ENCODE measurements around the gene KCNG4. TPM values are rescaled to one million over a fixed set of nuclear protein-coding genes. Genes with fewer than 3 reads are reported as not detected.

Gene KCNG4
- total RNA-seq, 2 experiments from 2014 or later = not detected

DNA sequence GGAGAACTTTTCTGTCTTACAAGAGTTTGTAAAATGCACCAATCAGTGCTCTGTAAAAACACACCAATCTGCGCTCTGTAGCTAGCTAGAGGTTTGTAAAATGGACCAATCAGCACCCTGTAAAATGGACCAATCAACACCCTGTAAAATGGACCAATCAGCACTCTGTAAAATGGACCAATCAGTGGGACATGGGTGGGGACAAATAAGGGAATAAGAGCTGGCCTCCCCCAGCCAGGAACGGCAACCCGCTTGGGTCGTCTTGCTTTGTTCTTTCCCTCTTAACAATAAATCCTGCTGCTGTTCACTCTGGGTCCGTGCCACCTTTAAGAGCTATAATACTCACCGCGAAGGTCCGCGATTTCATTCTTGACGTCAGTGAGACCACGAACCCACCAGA lies 18.5 kb upstream of the KCNG4 start:
- CTCF ChIA-PET = interaction anchor here (0.6 to 1.2 kb wide), 2 partner anchors 11 to 23 kb away, joined by 3 read pairs; no protein-coding TSS in a partner anchor

GRCh38 chr16:84255050-84255810 lies 15.4 kb upstream of the KCNG4 start:
- Mint-ChIP-seq H3K27ac (no peak overlapping the region), H3K9me3 (peaks cover 3% of the 10 kb centered on the region), H3K4me1 (no peaks in the 10 kb centered on the region), H3K27me3 (peaks cover 12% of the 10 kb centered on the region), H3K36me3 (ENCODE audit: low read depth) (no peaks in the 10 kb centered on the region), H3K4me3 (no peak overlapping the region)
- ChIA-PET CTCF (no interaction called here), POLR2A (no interaction called here)
- no peak for DNase-seq

More for the DNA sequence above, 18.5 kb upstream of the KCNG4 start:
- Mint-ChIP-seq H3K27ac (no peak overlapping the region), H3K4me3 (no peak overlapping the region), H3K27me3 (peaks cover 12% of the 10 kb centered on the region), H3K36me3 (ENCODE audit: low read depth) (no peaks in the 10 kb centered on the region), H3K4me1 (no peaks in the 10 kb centered on the region), H3K9me3 (peaks cover 3% of the 10 kb centered on the region)
- POLR2A ChIA-PET = no interaction called here
- DNase-seq = no peak

GRCh38 chr16:84254062-84254461 lies 14.2 kb upstream of the KCNG4 start:
- H3K4me1 Mint-ChIP-seq = no peaks in the 10 kb centered on the region
- no peak for DNase-seq
- ChIA-PET POLR2A (no interaction called here), CTCF (no interaction called here)
- no peaks in the 10 kb centered on the region for H3K36me3 Mint-ChIP-seq (ENCODE audit: low read depth)
- H3K9me3 Mint-ChIP-seq = peaks cover 3% of the 10 kb centered on the region
- H3K4me3 Mint-ChIP-seq = no peak overlapping the region
- H3K27me3 Mint-ChIP-seq = peaks cover 9% of the 10 kb centered on the region
- H3K27ac Mint-ChIP-seq = no peak overlapping the region

DNA sequence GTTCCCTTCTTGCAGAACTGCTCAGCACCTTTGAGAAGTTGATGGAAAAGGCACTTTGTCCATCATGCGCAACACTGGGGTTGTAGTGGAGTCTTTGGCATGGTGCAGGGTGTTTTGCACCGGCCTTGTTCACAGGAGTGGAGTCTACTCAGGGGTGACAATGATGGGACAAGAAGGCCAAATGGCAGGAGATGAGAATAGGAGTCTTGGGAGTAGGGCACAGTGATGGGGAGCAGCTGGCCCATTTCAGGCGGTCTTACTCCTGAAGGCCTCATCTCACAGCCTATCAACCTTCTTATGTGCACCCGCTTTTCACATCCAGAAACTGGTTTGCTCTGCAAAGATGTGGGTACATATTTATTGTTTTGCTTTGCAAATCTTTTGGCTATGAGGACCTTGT lies 13.4 kb upstream of the KCNG4 start:
- no peak for DNase-seq
- no peaks in the 10 kb centered on the region for H3K4me1 Mint-ChIP-seq
- no peaks in the 10 kb centered on the region for H3K36me3 Mint-ChIP-seq (ENCODE audit: low read depth)
- H3K4me3 Mint-ChIP-seq = no peak overlapping the region
- ChIA-PET POLR2A (no interaction called here), CTCF (no interaction called here)
- H3K27ac Mint-ChIP-seq = no peak overlapping the region
- peaks cover 3% of the 10 kb centered on the region for H3K9me3 Mint-ChIP-seq
- H3K27me3 Mint-ChIP-seq = peaks cover 9% of the 10 kb centered on the region

DNA sequence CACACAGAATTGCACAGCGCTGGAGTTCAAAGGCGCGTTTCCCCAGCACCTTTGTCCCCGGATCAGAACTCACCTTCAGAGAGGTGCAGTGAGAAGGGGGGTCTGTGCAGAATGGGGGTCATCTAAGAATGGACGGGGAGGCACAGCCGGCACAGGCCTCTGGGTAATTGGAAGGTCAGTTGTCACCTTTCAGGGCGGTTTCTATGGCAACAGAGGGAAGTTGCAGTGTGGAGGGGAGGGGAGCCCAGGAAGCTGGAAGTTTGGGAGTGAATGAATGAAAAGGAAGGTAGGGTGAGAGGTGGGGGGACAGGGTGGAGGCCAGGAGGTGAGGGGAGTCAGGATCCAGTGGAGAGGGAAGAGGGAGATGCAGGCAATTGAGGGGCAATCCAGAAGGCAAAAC lies 12.4 kb upstream of the KCNG4 start:
- no peaks in the 10 kb centered on the region for H3K4me1 Mint-ChIP-seq
- DNase-seq = no peak
- no peak overlapping the region for H3K4me3 Mint-ChIP-seq
- H3K27ac Mint-ChIP-seq = no peak overlapping the region
- POLR2A ChIA-PET = no interaction called here
- CTCF ChIA-PET = no interaction called here
- peaks cover 9% of the 10 kb centered on the region for H3K27me3 Mint-ChIP-seq
- peaks cover 3% of the 10 kb centered on the region for H3K9me3 Mint-ChIP-seq
- no peaks in the 10 kb centered on the region for H3K36me3 Mint-ChIP-seq (ENCODE audit: low read depth)

DNA sequence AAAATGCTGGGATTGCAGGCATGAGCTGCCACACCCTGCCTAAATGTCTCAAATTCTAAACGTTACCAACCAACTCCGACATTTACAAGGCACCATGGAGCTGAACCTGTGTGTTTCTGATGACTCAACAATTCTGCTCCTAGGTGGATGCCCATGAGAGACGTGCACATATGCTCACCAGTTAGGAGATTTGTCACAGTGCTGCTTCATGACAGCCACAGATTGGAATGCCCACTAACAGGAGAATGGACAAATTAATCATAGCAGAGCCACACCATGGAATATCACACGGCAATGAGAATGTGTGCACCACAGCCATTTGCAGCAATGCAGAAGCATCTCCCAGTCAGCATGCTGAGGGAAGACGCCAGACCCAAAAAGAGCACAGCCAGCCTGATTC lies 8.0 kb upstream of the KCNG4 start:
- POLR2A ChIA-PET = no interaction called here
- no peak for DNase-seq
- Mint-ChIP-seq H3K36me3 (ENCODE audit: low read depth) (no peaks in the 10 kb centered on the region), H3K27ac (no peak overlapping the region), H3K4me1 (peaks cover 2% of the 10 kb centered on the region), H3K9me3 (peaks cover 2% of the 10 kb centered on the region), H3K4me3 (no peak overlapping the region), H3K27me3 (peaks cover 2% of the 10 kb centered on the region)
- CTCF ChIA-PET = no interaction called here

GRCh38 chr16:84247331-84247730 lies 7.5 kb upstream of the KCNG4 start:
- H3K27ac Mint-ChIP-seq = no peak overlapping the region
- H3K27me3 Mint-ChIP-seq = peaks cover 2% of the 10 kb centered on the region
- peaks cover 2% of the 10 kb centered on the region for H3K9me3 Mint-ChIP-seq
- no peak overlapping the region for H3K4me3 Mint-ChIP-seq
- ChIA-PET CTCF (interaction anchor here (0.6 kb wide), 1 partner anchor 11 kb away, joined by 3 read pairs; no protein-coding TSS in a partner anchor), POLR2A (no interaction called here)
- DNase-seq = no peak
- peaks cover 2% of the 10 kb centered on the region for H3K4me1 Mint-ChIP-seq
- no peaks in the 10 kb centered on the region for H3K36me3 Mint-ChIP-seq (ENCODE audit: low read depth)

- no peak overlapping the region for H3K27ac Mint-ChIP-seq
These were observed 6.9 kb upstream of the KCNG4 start for GRCh38 chr16:84246679-84247077.

GRCh38 chr16:84245956-84246678 lies 6.3 kb upstream of the KCNG4 start:
- CTCF ChIA-PET = interaction anchor here (0.6 to 1.4 kb wide), 3 partner anchors 11 to 1302 kb away, joined by 3 read pairs; no protein-coding TSS in a partner anchor
- Mint-ChIP-seq H3K4me1 (peaks cover 2% of the 10 kb centered on the region), H3K9me3 (peaks cover 2% of the 10 kb centered on the region), H3K27me3 (peaks cover 10% of the 10 kb centered on the region), H3K27ac (no peak overlapping the region), H3K4me3 (no peak overlapping the region), H3K36me3 (ENCODE audit: low read depth) (no peaks in the 10 kb centered on the region)
- POLR2A ChIA-PET = no interaction called here
- no peak for DNase-seq

More at GRCh38 chr16:84246679-84247077, 6.9 kb upstream of the KCNG4 start:
- CTCF ChIA-PET = interaction anchor here (0.6 to 1.2 kb wide), 2 partner anchors 10 to 12 kb away, joined by 3 read pairs; no protein-coding TSS in a partner anchor
- Mint-ChIP-seq H3K36me3 (ENCODE audit: low read depth) (no peaks in the 10 kb centered on the region), H3K4me3 (no peak overlapping the region), H3K27me3 (peaks cover 4% of the 10 kb centered on the region), H3K4me1 (peaks cover 2% of the 10 kb centered on the region), H3K9me3 (peaks cover 2% of the 10 kb centered on the region)
- POLR2A ChIA-PET = no interaction called here
- no peak for DNase-seq

DNA sequence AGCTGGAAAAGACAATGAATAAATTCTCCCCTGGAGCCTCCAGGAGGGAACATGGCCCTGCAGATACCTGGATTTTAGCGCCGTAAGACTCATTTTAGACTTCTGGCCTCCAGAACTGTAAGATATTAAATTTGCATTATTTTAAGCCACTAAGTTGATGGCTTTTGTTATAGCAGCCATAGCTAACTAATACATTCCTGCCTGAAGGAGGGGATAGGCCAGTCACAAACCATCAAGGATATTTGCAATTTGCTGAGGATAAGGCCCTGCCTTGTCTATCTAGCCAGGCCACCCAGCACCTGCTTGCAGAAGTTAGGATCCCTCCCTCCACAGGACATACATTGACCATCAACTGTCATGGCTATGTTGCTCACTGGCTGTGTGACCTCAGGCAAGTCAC lies 4.9 kb upstream of the KCNG4 start:
- CTCF ChIA-PET = no interaction called here

GRCh38 chr16:84243732-84244131 lies 3.9 kb upstream of the KCNG4 start:
- ChIA-PET CTCF (no interaction called here), POLR2A (no interaction called here)
- H3K4me1 Mint-ChIP-seq = peaks cover 2% of the 10 kb centered on the region
- no peaks in the 10 kb centered on the region for H3K36me3 Mint-ChIP-seq (ENCODE audit: low read depth)
- DNase-seq = no peak
- H3K27me3 Mint-ChIP-seq = peaks cover 23% of the 10 kb centered on the region
- H3K4me3 Mint-ChIP-seq = no peak overlapping the region
- no peak overlapping the region for H3K27ac Mint-ChIP-seq
- H3K9me3 Mint-ChIP-seq = peaks cover 2% of the 10 kb centered on the region

More for the DNA sequence above, 4.9 kb upstream of the KCNG4 start:
- Mint-ChIP-seq H3K27me3 (peaks cover 18% of the 10 kb centered on the region), H3K27ac (no peak overlapping the region), H3K4me3 (no peak overlapping the region), H3K4me1 (peaks cover 2% of the 10 kb centered on the region), H3K9me3 (peaks cover 2% of the 10 kb centered on the region), H3K36me3 (ENCODE audit: low read depth) (no peaks in the 10 kb centered on the region)
- POLR2A ChIA-PET = no interaction called here
- no peak for DNase-seq

- Mint-ChIP-seq H3K9me3 (peaks cover 2% of the 10 kb centered on the region), H3K27me3 (peaks cover 23% of the 10 kb centered on the region), H3K4me1 (peaks cover 2% of the 10 kb centered on the region), H3K4me3 (no peak overlapping the region), H3K27ac (no peak overlapping the region), H3K36me3 (ENCODE audit: low read depth) (no peaks in the 10 kb centered on the region)
- no peak for DNase-seq
- ChIA-PET POLR2A (no interaction called here), CTCF (interaction anchor here (0.9 kb wide), 1 partner anchor 56 kb away, joined by 3 read pairs; no protein-coding TSS in a partner anchor)
These were observed 3.0 kb upstream of the KCNG4 start for GRCh38 chr16:84242839-84243238.

DNA sequence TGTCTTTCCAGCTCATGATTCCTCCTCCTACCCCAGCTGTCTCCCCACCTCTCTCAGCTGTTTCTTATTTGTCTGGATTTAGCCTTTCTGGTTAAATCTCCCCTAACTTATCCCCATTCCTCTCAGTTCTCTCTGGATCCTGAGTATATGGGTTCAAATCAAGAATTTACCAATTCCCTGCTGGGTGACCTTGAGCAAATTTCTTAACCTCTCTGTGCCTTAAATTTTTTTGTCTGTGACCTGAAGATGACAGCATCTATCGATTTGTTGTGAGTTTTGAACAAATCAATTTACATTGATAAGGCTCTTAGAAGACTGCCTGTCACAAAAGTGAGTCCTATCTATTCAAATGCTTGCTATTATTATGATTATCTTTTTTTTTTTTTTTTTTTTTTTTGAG lies 2.0 kb upstream of the KCNG4 start:
- DNase-seq = no peak
- no peak overlapping the region for H3K4me3 Mint-ChIP-seq
- H3K36me3 Mint-ChIP-seq (ENCODE audit: low read depth) = no peaks in the 10 kb centered on the region
- peaks cover 2% of the 10 kb centered on the region for H3K9me3 Mint-ChIP-seq
- CTCF ChIA-PET = no interaction called here
- H3K27me3 Mint-ChIP-seq = peaks cover 23% of the 10 kb centered on the region
- H3K27ac Mint-ChIP-seq = no peak overlapping the region
- POLR2A ChIA-PET = no interaction called here
- H3K4me1 Mint-ChIP-seq = peaks cover 2% of the 10 kb centered on the region
